GM23338 (cell line): ENCODE data around the gene MUC13. TPM values are rescaled to one million over a fixed set of nuclear protein-coding genes. Genes with fewer than 3 reads are reported as not detected.

Source experiments
- ATAC-seq: fragments of 200-7000 bp; cut with Tn5 transposase; 3 replicates; pipeline ENCODE4 v1.9.1; 2020
- DNase-seq: peaks from one replicate; pipeline ENCODE4 v3.0.0-alpha.2; 2015; ENCODE audit warnings: low spot score
- H2AFZ ChIP-seq: fragments of 200-600 bp; sonication (generic); 2 replicates; pipeline ENCODE4 v1.8.0; 2016; ENCODE audit warnings: antibody characterized with exemption, mild to moderate bottlenecking, moderate library complexity
- H3F3A ChIP-seq: fragments of 200-600 bp; sonication (generic); replicated peaks from 2 replicates; pipeline ENCODE4 v1.8.0; 2017; ENCODE audit warnings: antibody characterized with exemption, mixed run types, low read depth
- H3K27ac ChIP-seq: fragments of 200-600 bp; sonication (generic); 2 replicates; pipeline ENCODE4 v1.6.1; 2016; ENCODE audit warnings: low read depth
- H3K27me3 ChIP-seq: fragments of 200-600 bp; sonication (generic); 2 replicates; pipeline ENCODE4 v1.8.0; 2016; ENCODE audit warnings: mild to moderate bottlenecking, mixed run types, moderate library complexity; ENCODE audit not compliant: insufficient read depth
- H3K36me3 ChIP-seq: fragments of 200-600 bp; sonication (generic); 2 replicates; pipeline ENCODE4 v1.8.0; 2016; ENCODE audit warnings: mild to moderate bottlenecking; ENCODE audit not compliant: insufficient read depth
- H3K4me1 ChIP-seq: fragments of 200-600 bp; sonication (generic); 2 replicates; pipeline ENCODE4 v1.8.0; 2016; ENCODE audit warnings: mild to moderate bottlenecking, moderate library complexity; ENCODE audit not compliant: insufficient read depth
- H3K4me2 ChIP-seq: fragments of 200-600 bp; sonication (generic); 2 replicates; pipeline ENCODE4 v1.7.1; 2017; ENCODE audit warnings: mixed run types
- H3K4me3 ChIP-seq: fragments of 200-600 bp; sonication (generic); 2 replicates; pipeline ENCODE4 v1.6.1; 2016; ENCODE audit warnings: mixed run types
- H3K79me2 ChIP-seq: fragments of 200-600 bp; sonication (generic); replicated peaks from 2 replicates; pipeline ENCODE4 v1.8.0; 2017; ENCODE audit warnings: mild to moderate bottlenecking; ENCODE audit not compliant: insufficient read depth
- H3K9me2 ChIP-seq: fragments of 200-600 bp; sonication (generic); 2 replicates; pipeline ENCODE4 v1.8.0; 2017; ENCODE audit not compliant: insufficient read depth
- H4K20me1 ChIP-seq: fragments of 200-600 bp; sonication (generic); replicated peaks from 2 replicates; pipeline ENCODE4 v1.8.0; 2017; ENCODE audit warnings: mild to moderate bottlenecking; ENCODE audit not compliant: insufficient read depth
- H3K27ac Mint-ChIP-seq: 2 replicates; pipeline ENCODE4 v1.8.0; 2020; ENCODE audit warnings: inconsistent platforms, mild to moderate bottlenecking, moderate library complexity, mixed read lengths
- H3K27me3 Mint-ChIP-seq: 3 replicates; pipeline ENCODE4 v1.8.0; 2022; ENCODE audit warnings: low read depth, mild to moderate bottlenecking, moderate library complexity, mixed read lengths, inconsistent platforms; ENCODE audit not compliant: insufficient read depth, poor library complexity
- H3K36me3 Mint-ChIP-seq: 3 replicates; pipeline ENCODE4 v1.8.0; 2021; ENCODE audit warnings: low read depth, mild to moderate bottlenecking, inconsistent platforms, moderate library complexity, mixed read lengths
- H3K4me1 Mint-ChIP-seq: 3 replicates; pipeline ENCODE4 v1.8.0; 2020; ENCODE audit warnings: mild to moderate bottlenecking, inconsistent platforms, mixed read lengths
- H3K4me3 Mint-ChIP-seq: 3 replicates; pipeline ENCODE4 v1.8.0; 2021; ENCODE audit warnings: moderate library complexity, mild to moderate bottlenecking, inconsistent platforms, mixed read lengths
- H3K9me3 Mint-ChIP-seq: 3 replicates; pipeline ENCODE4 v1.8.0; 2020; ENCODE audit warnings: moderate library complexity, mild to moderate bottlenecking, inconsistent platforms, mixed read lengths
- CREB1 ChIP-seq: fragments of 250-450 bp; sonication (Bioruptor Pico); IDR thresholded peaks from 2 replicates; pipeline ENCODE4 v1.5.0; 2020; ENCODE audit warnings: low read depth, mild to moderate bottlenecking, moderate library complexity
- EZH2 ChIP-seq: fragments of 200-600 bp; sonication (generic); IDR thresholded peaks from one replicate; pipeline ENCODE4 v1.8.0; 2017; ENCODE audit warnings: antibody characterized with exemption, mild to moderate bottlenecking, low read depth; ENCODE audit not compliant: unreplicated experiment
- EZH2phosphoT487 ChIP-seq: fragments of 200-600 bp; sonication (generic); IDR thresholded peaks from one replicate; pipeline ENCODE4 v1.8.1; 2018; ENCODE audit warnings: antibody characterized with exemption; ENCODE audit not compliant: unreplicated experiment
- JUNB ChIP-seq: IDR thresholded peaks from one replicate; pipeline ENCODE4 v1.6.1; 2016; ENCODE audit warnings: antibody characterized with exemption; ENCODE audit not compliant: unreplicated experiment
- NANOG ChIP-seq: IDR thresholded peaks from 2 replicates; pipeline ENCODE4 v1.6.1; 2016; ENCODE audit warnings: antibody characterized with exemption, borderline replicate concordance
- POLR2AphosphoS5 ChIP-seq: IDR thresholded peaks from 2 replicates; pipeline ENCODE4 v1.6.1; 2016; ENCODE audit warnings: antibody characterized with exemption, low read depth
- STAT1 ChIP-seq: IDR thresholded peaks from one replicate; pipeline ENCODE4 v1.6.1; 2016; ENCODE audit warnings: antibody characterized with exemption; ENCODE audit not compliant: unreplicated experiment
- ZNF114 ChIP-seq: fragments of 250-450 bp; sonication (Bioruptor Pico); IDR thresholded peaks from 2 replicates; pipeline ENCODE4 v1.5.0; 2020; ENCODE audit warnings: mild to moderate bottlenecking, moderate library complexity
- ZNF331 ChIP-seq: fragments of 250-450 bp; sonication (Bioruptor Pico); IDR thresholded peaks from 2 replicates; pipeline ENCODE4 v1.5.0; 2020; ENCODE audit warnings: low read depth, mild to moderate bottlenecking, moderate library complexity
- ZNF462 ChIP-seq: fragments of 250-450 bp; sonication (Bioruptor Pico); IDR thresholded peaks from 2 replicates; pipeline ENCODE4 v1.5.0; 2020; ENCODE audit warnings: mild to moderate bottlenecking, moderate library complexity
- polyA plus RNA-seq: library from polyadenylated mRNA; unstranded; fragments of >200 nt; fragmentation: Nextera tagmentation; extraction: Ambion mirVana; gene quantifications from 2 replicates; pipeline ENCODE4 v1.2.1, GENCODE V29; 2016
- total RNA-seq: library from RNA; depleted of rRNA; stranded (reverse); fragments of >200 nt; shearing (Covaris generic); gene quantifications from 2 replicates; pipeline ENCODE4 v1.2.3, GENCODE V29; 2014
- TF ChIP-seq, protein P1 (sequence below): IDR thresholded peaks from one replicate; pipeline ENCODE4 v1.6.1; 2018; ENCODE audit warnings: antibody characterized with exemption; ENCODE audit not compliant: unreplicated experiment
- TF ChIP-seq, protein P2 (sequence below), 2 experiments: fragments of 200-600 bp in 1 of 2; sonication (generic) in 1 of 2; conservative IDR thresholded peaks; 2 replicates each; pipeline versions ENCODE4 v1.5.1 to v1.6.1; 2016 to 2017; ENCODE audit warnings: antibody characterized with exemption in 2 of 2, low read depth in 2 of 2, mild to moderate bottlenecking in 2 of 2, moderate library complexity in 1 of 2
- TF ChIP-seq, protein P3 (sequence below): IDR thresholded peaks from 2 replicates; pipeline ENCODE4 v1.6.1; 2016; ENCODE audit warnings: antibody characterized with exemption

MUC13 gene
- total and polyA plus RNA-seq, 2 experiments from 2014 or later = not detected

GRCh38 chr3:124882816-124883747 is 51.5 kb downstream of the MUC13 start:
- H3K27ac Mint-ChIP-seq = peak overlapping the region; percentile 80; the same call in 1 of the 2 replicates
- H3K4me3 ChIP-seq = peak overlapping the region; percentile 71
- H3K4me1 Mint-ChIP-seq = peaks cover 61% of the 10 kb centered on the region
- DNase-seq (peak; percentile 56), ATAC-seq (no peak)
- H2AFZ ChIP-seq = no peak overlapping the region
- H3K27me3 Mint-ChIP-seq = peaks cover 25% of the 10 kb centered on the region
- H3K4me3 Mint-ChIP-seq = peak overlapping the region; percentile 86
- H3K79me2 ChIP-seq = peaks cover 80% of the 10 kb centered on the region
- H3K4me2 ChIP-seq = peak overlapping the region; percentile 88
- H3F3A ChIP-seq = peaks cover 8% of the 10 kb centered on the region
- H3K4me1 ChIP-seq = peaks cover 63% of the 10 kb centered on the region
- H3K27ac ChIP-seq = peak overlapping the region; percentile 95
- no peaks in the 10 kb centered on the region for H3K27me3 ChIP-seq
- H3K36me3 Mint-ChIP-seq = peaks cover 13% of the 10 kb centered on the region
- TF ChIP-seq ZNF331 (CRISPR knock-in tag) (no peak), JUNB (no peak), NANOG (no peak), STAT1 (no peak), ZNF114 (CRISPR knock-in tag) (no peak), ZNF462 (CRISPR knock-in tag) (no peak), EZH2 (no peak), POLR2AphosphoS5 (no peak), CREB1 (CRISPR knock-in tag) (no peak), EZH2phosphoT487 (no peak)
- TF ChIP-seq, protein P1, sequence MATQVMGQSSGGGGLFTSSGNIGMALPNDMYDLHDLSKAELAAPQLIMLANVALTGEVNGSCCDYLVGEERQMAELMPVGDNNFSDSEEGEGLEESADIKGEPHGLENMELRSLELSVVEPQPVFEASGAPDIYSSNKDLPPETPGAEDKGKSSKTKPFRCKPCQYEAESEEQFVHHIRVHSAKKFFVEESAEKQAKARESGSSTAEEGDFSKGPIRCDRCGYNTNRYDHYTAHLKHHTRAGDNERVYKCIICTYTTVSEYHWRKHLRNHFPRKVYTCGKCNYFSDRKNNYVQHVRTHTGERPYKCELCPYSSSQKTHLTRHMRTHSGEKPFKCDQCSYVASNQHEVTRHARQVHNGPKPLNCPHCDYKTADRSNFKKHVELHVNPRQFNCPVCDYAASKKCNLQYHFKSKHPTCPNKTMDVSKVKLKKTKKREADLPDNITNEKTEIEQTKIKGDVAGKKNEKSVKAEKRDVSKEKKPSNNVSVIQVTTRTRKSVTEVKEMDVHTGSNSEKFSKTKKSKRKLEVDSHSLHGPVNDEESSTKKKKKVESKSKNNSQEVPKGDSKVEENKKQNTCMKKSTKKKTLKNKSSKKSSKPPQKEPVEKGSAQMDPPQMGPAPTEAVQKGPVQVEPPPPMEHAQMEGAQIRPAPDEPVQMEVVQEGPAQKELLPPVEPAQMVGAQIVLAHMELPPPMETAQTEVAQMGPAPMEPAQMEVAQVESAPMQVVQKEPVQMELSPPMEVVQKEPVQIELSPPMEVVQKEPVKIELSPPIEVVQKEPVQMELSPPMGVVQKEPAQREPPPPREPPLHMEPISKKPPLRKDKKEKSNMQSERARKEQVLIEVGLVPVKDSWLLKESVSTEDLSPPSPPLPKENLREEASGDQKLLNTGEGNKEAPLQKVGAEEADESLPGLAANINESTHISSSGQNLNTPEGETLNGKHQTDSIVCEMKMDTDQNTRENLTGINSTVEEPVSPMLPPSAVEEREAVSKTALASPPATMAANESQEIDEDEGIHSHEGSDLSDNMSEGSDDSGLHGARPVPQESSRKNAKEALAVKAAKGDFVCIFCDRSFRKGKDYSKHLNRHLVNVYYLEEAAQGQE = no peak
- TF ChIP-seq, protein P2, sequence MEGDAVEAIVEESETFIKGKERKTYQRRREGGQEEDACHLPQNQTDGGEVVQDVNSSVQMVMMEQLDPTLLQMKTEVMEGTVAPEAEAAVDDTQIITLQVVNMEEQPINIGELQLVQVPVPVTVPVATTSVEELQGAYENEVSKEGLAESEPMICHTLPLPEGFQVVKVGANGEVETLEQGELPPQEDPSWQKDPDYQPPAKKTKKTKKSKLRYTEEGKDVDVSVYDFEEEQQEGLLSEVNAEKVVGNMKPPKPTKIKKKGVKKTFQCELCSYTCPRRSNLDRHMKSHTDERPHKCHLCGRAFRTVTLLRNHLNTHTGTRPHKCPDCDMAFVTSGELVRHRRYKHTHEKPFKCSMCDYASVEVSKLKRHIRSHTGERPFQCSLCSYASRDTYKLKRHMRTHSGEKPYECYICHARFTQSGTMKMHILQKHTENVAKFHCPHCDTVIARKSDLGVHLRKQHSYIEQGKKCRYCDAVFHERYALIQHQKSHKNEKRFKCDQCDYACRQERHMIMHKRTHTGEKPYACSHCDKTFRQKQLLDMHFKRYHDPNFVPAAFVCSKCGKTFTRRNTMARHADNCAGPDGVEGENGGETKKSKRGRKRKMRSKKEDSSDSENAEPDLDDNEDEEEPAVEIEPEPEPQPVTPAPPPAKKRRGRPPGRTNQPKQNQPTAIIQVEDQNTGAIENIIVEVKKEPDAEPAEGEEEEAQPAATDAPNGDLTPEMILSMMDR (conservative IDR thresholded peaks at IDR 0.05; ENCODE audit: low read depth in 2 of 2) = no peak
- TF ChIP-seq, protein P3, sequence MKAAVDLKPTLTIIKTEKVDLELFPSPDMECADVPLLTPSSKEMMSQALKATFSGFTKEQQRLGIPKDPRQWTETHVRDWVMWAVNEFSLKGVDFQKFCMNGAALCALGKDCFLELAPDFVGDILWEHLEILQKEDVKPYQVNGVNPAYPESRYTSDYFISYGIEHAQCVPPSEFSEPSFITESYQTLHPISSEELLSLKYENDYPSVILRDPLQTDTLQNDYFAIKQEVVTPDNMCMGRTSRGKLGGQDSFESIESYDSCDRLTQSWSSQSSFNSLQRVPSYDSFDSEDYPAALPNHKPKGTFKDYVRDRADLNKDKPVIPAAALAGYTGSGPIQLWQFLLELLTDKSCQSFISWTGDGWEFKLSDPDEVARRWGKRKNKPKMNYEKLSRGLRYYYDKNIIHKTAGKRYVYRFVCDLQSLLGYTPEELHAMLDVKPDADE = no peak
- H3K9me3 Mint-ChIP-seq = peaks cover under 1% of the 10 kb centered on the region; the same call in 2 of the 3 replicates
- no peaks in the 10 kb centered on the region for H3K36me3 ChIP-seq
- H4K20me1 ChIP-seq = peaks cover 21% of the 10 kb centered on the region
- H3K9me2 ChIP-seq = no peaks in the 10 kb centered on the region
